Measurements from ENCODE around the gene GPR35.
"Not testable (repeated sequence)": the region's sequence is repeated elsewhere in the genome, so short reads cannot be mapped to it uniquely, and the experiment has no call there.

The GPR35 gene

GRCh38 chr2:240655931-240656886 is 30.9 kb downstream of the GPR35 start:
- Histone ChIP-seq H3K9ac (ENCODE audit: low read depth, low read length) (no peak overlapping the region), H3K4me1 (ENCODE audit: insufficient read depth, low read length) (no peaks in the 10 kb centered on the region), H3K27me3 (ENCODE audit: insufficient read depth, low read length) (peaks cover 4% of the 10 kb centered on the region; the same call in 1 of the 2 replicates), H3K27ac (ENCODE audit: low read depth, low read length) (no peak overlapping the region), H3K4me3 (ENCODE audit: low read length) (no peak overlapping the region), H3K36me3 (ENCODE audit: insufficient read depth, low read length) (no peaks in the 10 kb centered on the region), H3K9me3 (ENCODE audit: insufficient read depth, low read depth, low read length) (peaks cover 1% of the 10 kb centered on the region; the same call in 1 of the 2 replicates)
- 88% methylated on average over 10 of the region's 10 CpGs for WGBS

- WGBS = 89% methylated on average over 6 of the region's 7 CpGs
- H3K27ac ChIP-seq (ENCODE audit: low read depth, low read length); H3K4me3 ChIP-seq (ENCODE audit: low read length); H3K36me3 ChIP-seq (ENCODE audit: insufficient read depth, low read length); H3K4me1 ChIP-seq (ENCODE audit: insufficient read depth, low read length); H3K9ac ChIP-seq (ENCODE audit: low read depth, low read length); H3K27me3 ChIP-seq (ENCODE audit: insufficient read depth, low read length); H3K9me3 ChIP-seq (ENCODE audit: insufficient read depth, low read depth, low read length): not testable (repeated sequence)
Measured at GRCh38 chr2:240659883-240660282, 34.6 kb downstream of the GPR35 start.

GRCh38 chr2:240662681-240663080 is 37.4 kb downstream of the GPR35 start:
- Histone ChIP-seq H3K4me1 (ENCODE audit: insufficient read depth, low read length) (no peaks in the 10 kb centered on the region), H3K27me3 (ENCODE audit: insufficient read depth, low read length) (peaks cover 5% of the 10 kb centered on the region; the same call in 1 of the 2 replicates), H3K4me3 (ENCODE audit: low read length) (no peak overlapping the region), H3K36me3 (ENCODE audit: insufficient read depth, low read length) (no peaks in the 10 kb centered on the region), H3K9ac (ENCODE audit: low read depth, low read length) (no peak overlapping the region), H3K9me3 (ENCODE audit: insufficient read depth, low read depth, low read length) (peaks cover 10% of the 10 kb centered on the region; the same call in 1 of the 2 replicates), H3K27ac (ENCODE audit: low read depth, low read length) (no peak overlapping the region)
- WGBS = 88% methylated on average over 3 of the region's 3 CpGs

- peaks cover 10% of the 10 kb centered on the region; the same call in 1 of the 2 replicates for H3K9me3 ChIP-seq (ENCODE audit: insufficient read depth, low read depth, low read length)
- H3K4me1 ChIP-seq (ENCODE audit: insufficient read depth, low read length) = no peaks in the 10 kb centered on the region
- no peak overlapping the region for H3K4me3 ChIP-seq (ENCODE audit: low read length)
- H3K9ac ChIP-seq (ENCODE audit: low read depth, low read length) = no peak overlapping the region
- no peaks in the 10 kb centered on the region for H3K36me3 ChIP-seq (ENCODE audit: insufficient read depth, low read length)
- WGBS = 72% methylated on average over 5 of the region's 6 CpGs
- no peak overlapping the region for H3K27ac ChIP-seq (ENCODE audit: low read depth, low read length)
- peaks cover 12% of the 10 kb centered on the region; the same call in 1 of the 2 replicates for H3K27me3 ChIP-seq (ENCODE audit: insufficient read depth, low read length)
Measured at GRCh38 chr2:240663546-240664190, 38.4 kb downstream of the GPR35 start.

GRCh38 chr2:240664622-240665021 is 39.3 kb downstream of the GPR35 start:
- 92% methylated on average over 1 of the region's 1 CpG for WGBS
- Histone ChIP-seq H3K27ac (ENCODE audit: low read depth, low read length) (no peak overlapping the region), H3K9me3 (ENCODE audit: insufficient read depth, low read depth, low read length) (peaks cover 10% of the 10 kb centered on the region; the same call in 1 of the 2 replicates)

GRCh38 chr2:240670402-240670801 is 45.1 kb downstream of the GPR35 start:
- H3K9ac ChIP-seq (ENCODE audit: low read depth, low read length) = no peak overlapping the region
- no peaks in the 10 kb centered on the region for H3K36me3 ChIP-seq (ENCODE audit: insufficient read depth, low read length)
- no peaks in the 10 kb centered on the region for H3K4me1 ChIP-seq (ENCODE audit: insufficient read depth, low read length)
- H3K4me3 ChIP-seq (ENCODE audit: low read length) = no peak overlapping the region
- WGBS = 88% methylated on average over 7 of the region's 7 CpGs
- H3K9me3 ChIP-seq (ENCODE audit: insufficient read depth, low read depth, low read length) = 0 out of 2 replicates have a peak, but pooled peaks cover 2% of the 10 kb centered on the region
- peaks cover 30% of the 10 kb centered on the region for H3K27me3 ChIP-seq (ENCODE audit: insufficient read depth, low read length)
- no peak overlapping the region for H3K27ac ChIP-seq (ENCODE audit: low read depth, low read length)

More at GRCh38 chr2:240664622-240665021, 39.3 kb downstream of the GPR35 start:
- no peaks in the 10 kb centered on the region for H3K36me3 ChIP-seq (ENCODE audit: insufficient read depth, low read length)
- no peaks in the 10 kb centered on the region for H3K4me1 ChIP-seq (ENCODE audit: insufficient read depth, low read length)
- no peak overlapping the region for H3K4me3 ChIP-seq (ENCODE audit: low read length)
- no peak overlapping the region for H3K9ac ChIP-seq (ENCODE audit: low read depth, low read length)
- H3K27me3 ChIP-seq (ENCODE audit: insufficient read depth, low read length) = peaks cover 12% of the 10 kb centered on the region; the same call in 1 of the 2 replicates

- Histone ChIP-seq H3K9ac (ENCODE audit: low read depth, low read length) (no peak overlapping the region), H3K27me3 (ENCODE audit: insufficient read depth, low read length) (peaks cover 30% of the 10 kb centered on the region), H3K27ac (ENCODE audit: low read depth, low read length) (no peak overlapping the region), H3K9me3 (ENCODE audit: insufficient read depth, low read depth, low read length) (0 out of 2 replicates have a peak, but pooled peaks cover 2% of the 10 kb centered on the region), H3K36me3 (ENCODE audit: insufficient read depth, low read length) (no peaks in the 10 kb centered on the region), H3K4me3 (ENCODE audit: low read length) (no peak overlapping the region), H3K4me1 (ENCODE audit: insufficient read depth, low read length) (no peaks in the 10 kb centered on the region)
- WGBS = 94% methylated on average over 4 of the region's 4 CpGs
Measured at GRCh38 chr2:240670950-240671349, 45.7 kb downstream of the GPR35 start.

- Histone ChIP-seq H3K9me3 (ENCODE audit: insufficient read depth, low read depth, low read length) (no peaks in the 10 kb centered on the region), H3K9ac (ENCODE audit: low read depth, low read length) (no peak overlapping the region), H3K27me3 (ENCODE audit: insufficient read depth, low read length) (peaks cover 26% of the 10 kb centered on the region), H3K36me3 (ENCODE audit: insufficient read depth, low read length) (no peaks in the 10 kb centered on the region), H3K27ac (ENCODE audit: low read depth, low read length) (no peak overlapping the region), H3K4me3 (ENCODE audit: low read length) (0 out of 2 replicates have a peak overlapping the region, but pooled peaks have one; percentile 14), H3K4me1 (ENCODE audit: insufficient read depth, low read length) (no peaks in the 10 kb centered on the region)
- 94% methylated on average over 46 of the region's 46 CpGs for WGBS
Measured at GRCh38 chr2:240672076-240672700, 46.9 kb downstream of the GPR35 start.

- Histone ChIP-seq H3K27me3 (ENCODE audit: insufficient read depth, low read length) (peaks cover 26% of the 10 kb centered on the region), H3K4me3 (ENCODE audit: low read length) (peak overlapping the region; percentile 18), H3K9me3 (ENCODE audit: insufficient read depth, low read depth, low read length) (no peaks in the 10 kb centered on the region), H3K27ac (ENCODE audit: low read depth, low read length) (no peak overlapping the region), H3K9ac (ENCODE audit: low read depth, low read length) (no peak overlapping the region), H3K4me1 (ENCODE audit: insufficient read depth, low read length) (no peaks in the 10 kb centered on the region), H3K36me3 (ENCODE audit: insufficient read depth, low read length) (no peaks in the 10 kb centered on the region)
- 80% methylated on average over 55 of the region's 55 CpGs for WGBS
Measured at GRCh38 chr2:240672701-240673190, 47.5 kb downstream of the GPR35 start.

- H3K4me3 ChIP-seq (ENCODE audit: low read length); H3K27ac ChIP-seq (ENCODE audit: low read depth, low read length); H3K36me3 ChIP-seq (ENCODE audit: insufficient read depth, low read length); H3K4me1 ChIP-seq (ENCODE audit: insufficient read depth, low read length); H3K9ac ChIP-seq (ENCODE audit: low read depth, low read length); H3K9me3 ChIP-seq (ENCODE audit: insufficient read depth, low read depth, low read length): not testable (repeated sequence)
- WGBS = 79% methylated on average over 10 of the region's 16 CpGs
- peaks cover 18% of the 10 kb centered on the region for H3K27me3 ChIP-seq (ENCODE audit: insufficient read depth, low read length)
Measured at GRCh38 chr2:240674461-240675184, 49.3 kb downstream of the GPR35 start.

Measured in HUES64 (cell line).